ENCODE data around the gene CTTN. TPM values are rescaled to one million over a fixed set of nuclear protein-coding genes. Genes with fewer than 3 reads are reported as not detected.

Gene CTTN
- total RNA-seq, 1 donor from 2014 or later: 211 TPM

DNA sequence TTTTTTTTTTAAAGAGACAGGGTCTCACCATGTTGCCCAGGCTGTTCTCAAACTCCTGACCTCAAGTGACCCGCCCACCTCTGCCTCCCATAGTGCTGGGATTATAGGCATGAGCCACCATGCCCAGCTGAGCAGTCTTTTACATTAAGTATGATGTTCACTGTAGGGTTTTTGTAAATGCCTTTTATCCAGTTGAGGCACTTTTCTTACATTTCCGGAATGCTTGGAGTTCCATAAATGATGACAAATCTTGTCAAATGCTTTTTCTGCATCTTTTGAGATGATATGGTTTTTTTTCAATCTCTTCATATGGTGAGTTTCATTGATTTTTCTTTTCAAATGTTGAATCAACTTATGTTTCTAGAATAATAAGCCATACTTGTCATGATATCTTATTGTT, 29.4 kb upstream of the CTTN start:
- peaks cover 43% of the 10 kb centered on the region for H3K36me3 Mint-ChIP-seq
- no peaks in the 10 kb centered on the region for H3K4me1 Mint-ChIP-seq (ENCODE audit: unreplicated experiment)
- no peak for DNase-seq (ENCODE audit: extremely low spot score, unreplicated experiment)
- H3K27me3 Mint-ChIP-seq: no peaks in the 10 kb centered on the region
- H3K4me3 Mint-ChIP-seq: no peak overlapping the region
- TF ChIP-seq, protein P1, sequence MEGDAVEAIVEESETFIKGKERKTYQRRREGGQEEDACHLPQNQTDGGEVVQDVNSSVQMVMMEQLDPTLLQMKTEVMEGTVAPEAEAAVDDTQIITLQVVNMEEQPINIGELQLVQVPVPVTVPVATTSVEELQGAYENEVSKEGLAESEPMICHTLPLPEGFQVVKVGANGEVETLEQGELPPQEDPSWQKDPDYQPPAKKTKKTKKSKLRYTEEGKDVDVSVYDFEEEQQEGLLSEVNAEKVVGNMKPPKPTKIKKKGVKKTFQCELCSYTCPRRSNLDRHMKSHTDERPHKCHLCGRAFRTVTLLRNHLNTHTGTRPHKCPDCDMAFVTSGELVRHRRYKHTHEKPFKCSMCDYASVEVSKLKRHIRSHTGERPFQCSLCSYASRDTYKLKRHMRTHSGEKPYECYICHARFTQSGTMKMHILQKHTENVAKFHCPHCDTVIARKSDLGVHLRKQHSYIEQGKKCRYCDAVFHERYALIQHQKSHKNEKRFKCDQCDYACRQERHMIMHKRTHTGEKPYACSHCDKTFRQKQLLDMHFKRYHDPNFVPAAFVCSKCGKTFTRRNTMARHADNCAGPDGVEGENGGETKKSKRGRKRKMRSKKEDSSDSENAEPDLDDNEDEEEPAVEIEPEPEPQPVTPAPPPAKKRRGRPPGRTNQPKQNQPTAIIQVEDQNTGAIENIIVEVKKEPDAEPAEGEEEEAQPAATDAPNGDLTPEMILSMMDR (conservative IDR thresholded peaks at IDR 0.05): no peak
- H3K9me3 Mint-ChIP-seq: no peaks in the 10 kb centered on the region
- H3K27ac Mint-ChIP-seq: no peak overlapping the region

DNA sequence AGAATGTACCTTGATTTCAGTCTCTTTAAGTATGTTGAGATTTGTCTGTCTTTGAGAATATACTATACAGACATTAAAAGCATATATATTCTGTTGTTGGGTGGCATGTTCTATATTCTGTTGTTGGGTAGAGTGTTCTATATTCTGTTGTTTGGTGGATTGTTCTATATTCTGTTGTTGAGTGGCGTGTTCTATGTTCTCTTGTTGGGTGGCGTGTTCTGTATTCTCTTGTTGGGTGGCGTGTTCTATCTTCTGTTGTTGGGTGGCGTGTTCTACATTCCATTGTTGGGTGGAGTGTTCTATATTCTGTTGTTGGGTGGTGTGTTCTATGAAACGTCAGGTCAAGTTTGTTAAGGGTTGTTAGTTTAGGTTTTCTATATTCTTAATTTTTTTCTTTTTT, 27.1 kb upstream of the CTTN start:
- TF ChIP-seq, protein P1 (conservative IDR thresholded peaks at IDR 0.05): no peak
- H3K27ac Mint-ChIP-seq: no peak overlapping the region
- no peak overlapping the region for H3K4me3 Mint-ChIP-seq
- no peaks in the 10 kb centered on the region for H3K27me3 Mint-ChIP-seq
- H3K4me1 Mint-ChIP-seq (ENCODE audit: unreplicated experiment): no peaks in the 10 kb centered on the region
- H3K9me3 Mint-ChIP-seq: no peaks in the 10 kb centered on the region
- peaks cover 33% of the 10 kb centered on the region for H3K36me3 Mint-ChIP-seq
- DNase-seq (ENCODE audit: extremely low spot score, unreplicated experiment): no peak

DNA sequence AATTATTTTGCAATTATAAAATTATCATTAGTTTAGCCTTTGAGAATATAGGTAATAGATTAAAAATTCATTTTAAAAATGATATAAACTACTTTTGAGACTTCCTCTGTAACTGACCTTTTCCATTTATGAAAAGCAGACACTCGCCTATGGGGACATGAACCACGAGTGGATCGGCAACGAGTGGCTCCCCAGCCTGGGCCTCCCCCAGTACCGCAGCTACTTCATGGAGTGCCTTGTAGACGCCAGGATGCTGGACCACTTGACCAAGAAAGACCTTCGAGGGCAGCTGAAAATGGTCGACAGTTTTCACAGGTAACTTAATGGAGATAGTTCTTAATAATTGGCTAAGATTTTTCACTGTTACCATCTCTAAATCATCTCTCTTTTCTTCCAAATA, 26.3 kb upstream of the CTTN start:
- TF ChIP-seq, protein P1 (conservative IDR thresholded peaks at IDR 0.05): no peak
- Mint-ChIP-seq H3K4me1 (ENCODE audit: unreplicated experiment) (no peaks in the 10 kb centered on the region), H3K27me3 (no peaks in the 10 kb centered on the region), H3K9me3 (no peaks in the 10 kb centered on the region), H3K4me3 (no peak overlapping the region), H3K36me3 (peaks cover 31% of the 10 kb centered on the region), H3K27ac (no peak overlapping the region)
- no peak for DNase-seq (ENCODE audit: extremely low spot score, unreplicated experiment)

DNA sequence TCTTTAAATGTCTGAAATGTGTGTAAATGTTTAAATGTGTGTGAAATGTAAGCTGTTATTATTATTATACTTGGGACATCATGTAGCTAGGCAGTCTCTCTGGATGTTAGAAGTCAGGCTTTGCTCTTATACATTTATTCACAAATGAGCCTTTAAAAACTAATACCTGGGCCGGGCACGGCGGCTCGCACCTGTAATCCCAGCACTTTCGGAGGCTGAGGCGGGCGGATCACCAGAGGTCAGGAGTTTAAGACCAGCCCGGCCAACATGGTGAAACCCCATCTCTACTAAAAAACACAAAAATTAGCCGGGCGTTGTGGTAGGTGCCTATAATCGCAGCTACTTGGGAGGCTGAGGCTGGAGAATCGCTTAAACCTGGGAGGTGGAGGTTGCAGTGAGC, 21.7 kb upstream of the CTTN start:
- TF ChIP-seq, protein P1 (conservative IDR thresholded peaks at IDR 0.05): no peak
- Mint-ChIP-seq H3K36me3 (peaks cover 19% of the 10 kb centered on the region), H3K4me3 (no peak overlapping the region), H3K9me3 (no peaks in the 10 kb centered on the region), H3K27ac (no peak overlapping the region), H3K4me1 (ENCODE audit: unreplicated experiment) (no peaks in the 10 kb centered on the region), H3K27me3 (no peaks in the 10 kb centered on the region)
- no peak for DNase-seq (ENCODE audit: extremely low spot score, unreplicated experiment)

DNA sequence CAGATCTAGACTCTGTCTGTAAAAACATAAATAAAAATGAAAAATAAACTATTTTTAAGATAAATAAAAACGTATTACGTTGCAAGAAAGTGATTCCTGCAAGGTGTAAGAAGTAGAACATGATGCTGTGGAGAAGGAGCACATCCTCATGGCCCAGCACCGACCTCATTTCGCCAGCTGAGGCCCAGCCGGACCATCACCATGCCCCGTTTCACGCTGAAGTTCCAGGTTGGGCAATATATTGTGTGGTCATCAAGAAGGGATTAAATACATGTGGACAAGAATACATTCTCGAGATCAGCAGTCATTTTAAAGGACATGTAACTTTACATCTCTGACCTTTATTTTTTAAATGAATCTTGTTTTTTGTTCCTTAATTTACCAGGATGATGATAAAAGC, 20.7 kb upstream of the CTTN start:
- no peak overlapping the region for H3K4me3 Mint-ChIP-seq
- no peak overlapping the region for H3K27ac Mint-ChIP-seq
- no peaks in the 10 kb centered on the region for H3K4me1 Mint-ChIP-seq (ENCODE audit: unreplicated experiment)
- no peak for DNase-seq (ENCODE audit: extremely low spot score, unreplicated experiment)
- H3K36me3 Mint-ChIP-seq: peaks cover 13% of the 10 kb centered on the region
- TF ChIP-seq, protein P1 (conservative IDR thresholded peaks at IDR 0.05): no peak
- H3K9me3 Mint-ChIP-seq: no peaks in the 10 kb centered on the region
- no peaks in the 10 kb centered on the region for H3K27me3 Mint-ChIP-seq

DNA sequence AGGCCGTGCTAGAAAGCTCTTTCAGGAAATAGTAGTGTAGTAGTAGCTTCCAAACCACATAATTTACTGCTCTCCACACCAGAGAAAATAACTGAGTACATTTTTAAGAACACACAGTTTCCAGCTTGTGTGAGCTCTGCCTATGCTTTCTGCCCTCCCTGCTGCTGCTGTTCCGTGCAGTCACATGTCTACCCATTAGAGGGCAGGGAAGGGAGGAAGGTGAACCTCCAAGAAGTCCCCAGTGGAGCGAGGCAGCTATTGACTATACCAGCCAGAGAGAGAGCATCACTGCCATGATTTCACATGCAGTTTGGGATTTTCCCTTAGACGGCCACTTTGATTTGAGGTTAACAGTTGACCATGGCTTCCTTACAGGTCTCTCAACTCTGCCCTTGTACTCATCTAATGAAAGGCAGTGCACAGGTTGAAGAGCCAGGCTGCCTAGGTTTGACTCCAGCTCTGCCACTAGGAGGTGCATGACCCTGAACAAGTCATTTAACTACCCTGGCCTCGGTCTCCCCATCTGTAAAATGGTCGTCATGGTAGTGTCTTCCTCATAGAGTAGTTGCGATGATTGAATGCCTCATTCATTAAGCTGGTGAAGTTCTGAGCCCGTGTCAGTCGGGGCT, 19.7 kb upstream of the CTTN start:
- Mint-ChIP-seq H3K4me3 (no peak overlapping the region), H3K27me3 (no peaks in the 10 kb centered on the region), H3K9me3 (no peaks in the 10 kb centered on the region), H3K36me3 (peaks cover 6% of the 10 kb centered on the region), H3K4me1 (ENCODE audit: unreplicated experiment) (no peaks in the 10 kb centered on the region), H3K27ac (no peak overlapping the region)
- no peak for DNase-seq (ENCODE audit: extremely low spot score, unreplicated experiment)
- TF ChIP-seq, protein P1 (conservative IDR thresholded peaks at IDR 0.05): no peak

Data from type B pancreatic cell (in vitro differentiated cells).